Measurements from ENCODE around the gene TALDO1. TPM values are rescaled to one million over a fixed set of nuclear protein-coding genes. Genes with fewer than 3 reads are reported as not detected.
A peak's percentile ranks its signal among the peaks of the same experiment; 100 is the strongest.

The TALDO1 gene
- total RNA-seq, 1 experiment from 2014 or later = 446 TPM

DNA sequence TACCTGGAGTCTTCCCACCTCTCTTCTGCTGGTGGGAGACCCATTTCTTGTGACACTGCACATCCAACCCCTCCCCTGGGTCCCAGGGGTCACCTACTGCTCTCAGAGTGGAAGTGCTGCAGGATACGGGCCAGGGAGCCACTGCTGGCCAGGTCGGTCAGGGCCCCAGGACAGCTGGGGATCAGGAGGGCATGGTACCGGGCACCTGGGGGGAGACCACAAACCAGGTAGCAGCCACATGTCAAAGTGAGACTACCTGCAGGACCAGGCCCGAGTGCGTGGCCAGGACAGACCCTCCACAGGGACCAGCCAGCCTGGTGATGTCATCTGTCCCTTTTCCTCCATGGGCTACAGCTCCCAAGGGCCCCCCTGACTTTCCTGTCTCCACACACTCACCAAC is 26.2 kb downstream of the TALDO1 start:
- POLR2A ChIA-PET (ENCODE audit: unreplicated experiment) = no interaction called here
- no peak overlapping the region for H2AFZ ChIP-seq
- peaks cover 13% of the 10 kb centered on the region for H3K4me1 ChIP-seq (replicated peaks; ENCODE audit: insufficient read depth)
- H3K4me3 ChIP-seq = no peak overlapping the region
- H3K27me3 ChIP-seq (ENCODE audit: insufficient read depth, low read depth) = no peaks in the 10 kb centered on the region
- no peak overlapping the region for H3K27ac ChIP-seq
- H3K79me2 ChIP-seq (ENCODE audit: low read depth) = peaks cover 47% of the 10 kb centered on the region
- no peaks in the 10 kb centered on the region; the same call in 1 of the 2 replicates for H3F3A ChIP-seq (ENCODE audit: insufficient read depth, low read depth)
- intact Hi-C loops (cut with micrococcal nuclease; ENCODE audit: unreplicated experiment) = no loop called here
- H4K20me1 ChIP-seq (ENCODE audit: insufficient read depth) = peaks cover 23% of the 10 kb centered on the region
- BruUV-seq (replicated peaks) = no TSS peak
- no peak overlapping the region for H3K4me2 ChIP-seq
- TF ChIP-seq, protein P1, sequence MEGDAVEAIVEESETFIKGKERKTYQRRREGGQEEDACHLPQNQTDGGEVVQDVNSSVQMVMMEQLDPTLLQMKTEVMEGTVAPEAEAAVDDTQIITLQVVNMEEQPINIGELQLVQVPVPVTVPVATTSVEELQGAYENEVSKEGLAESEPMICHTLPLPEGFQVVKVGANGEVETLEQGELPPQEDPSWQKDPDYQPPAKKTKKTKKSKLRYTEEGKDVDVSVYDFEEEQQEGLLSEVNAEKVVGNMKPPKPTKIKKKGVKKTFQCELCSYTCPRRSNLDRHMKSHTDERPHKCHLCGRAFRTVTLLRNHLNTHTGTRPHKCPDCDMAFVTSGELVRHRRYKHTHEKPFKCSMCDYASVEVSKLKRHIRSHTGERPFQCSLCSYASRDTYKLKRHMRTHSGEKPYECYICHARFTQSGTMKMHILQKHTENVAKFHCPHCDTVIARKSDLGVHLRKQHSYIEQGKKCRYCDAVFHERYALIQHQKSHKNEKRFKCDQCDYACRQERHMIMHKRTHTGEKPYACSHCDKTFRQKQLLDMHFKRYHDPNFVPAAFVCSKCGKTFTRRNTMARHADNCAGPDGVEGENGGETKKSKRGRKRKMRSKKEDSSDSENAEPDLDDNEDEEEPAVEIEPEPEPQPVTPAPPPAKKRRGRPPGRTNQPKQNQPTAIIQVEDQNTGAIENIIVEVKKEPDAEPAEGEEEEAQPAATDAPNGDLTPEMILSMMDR (conservative IDR thresholded peaks at IDR 0.05) = no peak
- no peak for TF ChIP-seq EZH2 (IDR thresholded peaks at IDR 0.05; ENCODE audit: low read depth)
- no peaks in the 10 kb centered on the region for H3K36me3 ChIP-seq (ENCODE audit: low read depth)
- no peaks in the 10 kb centered on the region for H3K9me3 ChIP-seq (ENCODE audit: insufficient read depth, low read depth)
- CTCF ChIA-PET = no interaction called here
- no peak for DNase-seq
- H3K9me2 ChIP-seq (ENCODE audit: insufficient read depth) = no peaks in the 10 kb centered on the region

DNA sequence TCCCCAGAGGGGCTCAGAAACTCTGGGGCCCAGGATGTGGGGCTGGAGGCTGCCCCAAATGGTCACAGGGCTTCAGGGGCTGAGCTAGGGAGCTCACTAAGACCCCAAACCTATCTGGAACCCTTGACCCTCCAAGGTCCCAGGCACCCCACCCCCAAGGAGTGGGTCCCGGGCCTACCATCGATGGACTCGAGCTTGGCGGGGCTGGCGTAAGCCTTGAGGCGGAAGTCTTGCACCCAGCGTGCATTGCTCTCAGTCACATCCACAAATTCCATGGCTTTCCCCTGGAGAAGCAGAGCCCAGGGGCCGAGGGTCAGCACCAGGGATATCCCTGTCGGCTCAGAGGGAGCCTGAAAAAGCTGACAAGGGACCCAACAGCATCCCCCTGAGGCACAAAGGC is 26.6 kb downstream of the TALDO1 start:
- no peaks in the 10 kb centered on the region; the same call in 1 of the 2 replicates for H3F3A ChIP-seq (ENCODE audit: insufficient read depth, low read depth)
- no peak overlapping the region for H3K4me3 ChIP-seq
- no peaks in the 10 kb centered on the region for H3K36me3 ChIP-seq (ENCODE audit: low read depth)
- no peaks in the 10 kb centered on the region for H3K27me3 ChIP-seq (ENCODE audit: insufficient read depth, low read depth)
- H2AFZ ChIP-seq = no peak overlapping the region
- intact Hi-C loops (cut with micrococcal nuclease; ENCODE audit: unreplicated experiment) = no loop called here
- peaks cover 23% of the 10 kb centered on the region for H4K20me1 ChIP-seq (ENCODE audit: insufficient read depth)
- no peak overlapping the region for H3K4me2 ChIP-seq
- POLR2A ChIA-PET (ENCODE audit: unreplicated experiment) = no interaction called here
- H3K79me2 ChIP-seq (ENCODE audit: low read depth) = peaks cover 47% of the 10 kb centered on the region
- H3K9me2 ChIP-seq (ENCODE audit: insufficient read depth) = no peaks in the 10 kb centered on the region
- CTCF ChIA-PET = no interaction called here
- BruUV-seq (replicated peaks) = no TSS peak
- no peak overlapping the region for H3K27ac ChIP-seq
- H3K4me1 ChIP-seq (replicated peaks; ENCODE audit: insufficient read depth) = peaks cover 13% of the 10 kb centered on the region
- TF ChIP-seq, protein P1 (conservative IDR thresholded peaks at IDR 0.05) = no peak
- TF ChIP-seq EZH2 (IDR thresholded peaks at IDR 0.05; ENCODE audit: low read depth) = no peak
- no peak for DNase-seq
- no peaks in the 10 kb centered on the region for H3K9me3 ChIP-seq (ENCODE audit: insufficient read depth, low read depth)

DNA sequence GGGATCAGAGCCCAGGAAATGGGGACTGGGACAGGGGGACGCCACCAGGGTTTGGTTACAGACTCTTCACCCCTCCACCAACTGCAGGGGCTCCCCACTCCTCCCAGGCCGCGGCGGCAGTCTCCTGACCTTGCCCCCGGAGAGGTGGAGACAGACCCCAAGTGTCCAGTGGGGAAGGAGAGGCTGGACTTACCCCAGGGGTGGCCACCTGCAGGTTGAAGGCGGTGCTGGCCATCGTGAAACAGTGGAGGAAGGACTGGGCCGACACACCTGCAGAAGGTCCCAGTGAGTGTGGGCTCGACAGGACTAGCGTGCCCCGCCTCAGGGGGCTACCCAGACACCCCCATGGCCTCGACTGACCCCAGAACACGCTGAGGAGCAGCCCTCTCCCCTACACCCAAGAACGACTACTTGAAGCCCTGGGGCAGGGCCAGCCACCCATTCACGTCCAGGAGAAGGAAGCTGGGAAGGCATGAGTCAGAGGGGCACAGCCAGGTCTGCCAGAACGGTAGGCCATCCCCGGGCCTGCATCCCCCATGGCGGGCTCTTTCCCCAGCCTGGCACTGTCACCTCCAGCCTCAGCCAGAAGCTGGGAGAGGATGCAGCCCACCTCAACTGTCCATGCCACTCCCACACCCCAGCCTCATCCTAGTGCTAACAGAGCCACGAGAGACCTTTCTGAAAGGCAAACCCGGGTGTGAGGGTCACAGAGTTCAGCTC is 27.8 kb downstream of the TALDO1 start:
- CTCF ChIA-PET = interaction anchor here (0.6 kb wide), 1 partner anchor 9 kb away, joined by 8 read pairs; no protein-coding TSS in a partner anchor
- H3K4me3 ChIP-seq = peak overlapping the region; percentile 69; the same call in 1 of the 2 replicates
- peaks cover 23% of the 10 kb centered on the region for H4K20me1 ChIP-seq (ENCODE audit: insufficient read depth)
- H2AFZ ChIP-seq = no peak overlapping the region
- peak; percentile 51 to 54 for DNase-seq
- POLR2A ChIA-PET (ENCODE audit: unreplicated experiment) = interaction anchor here (0.6 kb wide), 2 partner anchors 11 to 91 kb away, joined by 17 to 27 read pairs; no protein-coding TSS in a partner anchor
- no peaks in the 10 kb centered on the region; the same call in 1 of the 2 replicates for H3F3A ChIP-seq (ENCODE audit: insufficient read depth, low read depth)
- H3K36me3 ChIP-seq (ENCODE audit: low read depth) = no peaks in the 10 kb centered on the region
- H3K79me2 ChIP-seq (ENCODE audit: low read depth) = peaks cover 47% of the 10 kb centered on the region
- intact Hi-C loops (cut with micrococcal nuclease; ENCODE audit: unreplicated experiment) = no loop called here
- H3K27me3 ChIP-seq (ENCODE audit: insufficient read depth, low read depth) = no peaks in the 10 kb centered on the region
- H3K4me1 ChIP-seq (replicated peaks; ENCODE audit: insufficient read depth) = peaks cover 13% of the 10 kb centered on the region
- no TSS peak for BruUV-seq (replicated peaks)
- no peaks in the 10 kb centered on the region for H3K9me3 ChIP-seq (ENCODE audit: insufficient read depth, low read depth)
- TF ChIP-seq, protein P1 (conservative IDR thresholded peaks at IDR 0.05) = no peak
- no peak for TF ChIP-seq EZH2 (IDR thresholded peaks at IDR 0.05; ENCODE audit: low read depth)
- no peaks in the 10 kb centered on the region for H3K9me2 ChIP-seq (ENCODE audit: insufficient read depth)
- H3K27ac ChIP-seq = no peak overlapping the region
- H3K4me2 ChIP-seq = peak overlapping the region; percentile 79

Data from PC-9 (cell line).